ENCODE results near the gene PRSS8.

Gene PRSS8

GRCh38 chr16:31136287-31136662 is 748 bp upstream of the PRSS8 start:
- H3K36me3 ChIP-seq (ENCODE audit: insufficient read depth, low read length), result no peaks in the 10 kb centered on the region
- no peaks in the 10 kb centered on the region for H3F3A ChIP-seq (ENCODE audit: low read depth)
- H3K9me3 ChIP-seq (ENCODE audit: insufficient read depth, low read depth, low read length), result no peaks in the 10 kb centered on the region
- TF ChIP-seq EZH2phosphoT487 (IDR thresholded peaks at IDR 0.05; ENCODE audit: borderline replicate concordance), result no peak
- no peak for TF ChIP-seq CTCF (conservative IDR thresholded peaks at IDR 0.05; ENCODE audit: low read length)
- H3K9me2 ChIP-seq (replicated peaks; ENCODE audit: low read depth, low read length), result no peaks in the 10 kb centered on the region
- H3K4me3 ChIP-seq (ENCODE audit: low read length, poor library complexity, severe bottlenecking), result no peak overlapping the region
- no peak overlapping the region for H3K4me2 ChIP-seq (ENCODE audit: low read depth, low read length, poor library complexity, severe bottlenecking)
- H3K9ac ChIP-seq (ENCODE audit: low read depth, low read length, poor library complexity, severe bottlenecking), result no peak overlapping the region
- peaks cover 2% of the 10 kb centered on the region for H3K4me1 ChIP-seq (ENCODE audit: insufficient read depth, low read length, poor library complexity, severe bottlenecking)
- H4K20me1 ChIP-seq (ENCODE audit: insufficient read depth, low read length, poor library complexity, severe bottlenecking), result no peaks in the 10 kb centered on the region
- no peaks in the 10 kb centered on the region for H3K27me3 ChIP-seq (ENCODE audit: insufficient read depth, low read length, poor library complexity, severe bottlenecking)
- no peak overlapping the region for H2AFZ ChIP-seq (ENCODE audit: low read length)
- H3K79me2 ChIP-seq (ENCODE audit: insufficient read depth, low read length), result no peaks in the 10 kb centered on the region

GRCh38 chr16:31134625-31135534 is 647 bp downstream of the PRSS8 start:
- no peaks in the 10 kb centered on the region for H3K4me1 ChIP-seq (ENCODE audit: insufficient read depth, low read length, poor library complexity, severe bottlenecking)
- no peaks in the 10 kb centered on the region for H3K9me2 ChIP-seq (replicated peaks; ENCODE audit: low read depth, low read length)
- H3K9me3 ChIP-seq (ENCODE audit: insufficient read depth, low read depth, low read length), result no peaks in the 10 kb centered on the region
- no peaks in the 10 kb centered on the region for H3K36me3 ChIP-seq (ENCODE audit: insufficient read depth, low read length)
- H3K79me2 ChIP-seq (ENCODE audit: insufficient read depth, low read length), result no peaks in the 10 kb centered on the region
- TF ChIP-seq EZH2phosphoT487 (IDR thresholded peaks at IDR 0.05; ENCODE audit: borderline replicate concordance) (no peak), CTCF (conservative IDR thresholded peaks at IDR 0.05; ENCODE audit: low read length) (no peak)
- H3K27me3 ChIP-seq (ENCODE audit: insufficient read depth, low read length, poor library complexity, severe bottlenecking), result no peaks in the 10 kb centered on the region
- no peak overlapping the region for H3K4me3 ChIP-seq (ENCODE audit: low read length, poor library complexity, severe bottlenecking)
- H3K4me2 ChIP-seq (ENCODE audit: low read depth, low read length, poor library complexity, severe bottlenecking), result no peak overlapping the region
- H2AFZ ChIP-seq (ENCODE audit: low read length), result no peak overlapping the region
- no peak overlapping the region for H3K9ac ChIP-seq (ENCODE audit: low read depth, low read length, poor library complexity, severe bottlenecking)
- H4K20me1 ChIP-seq (ENCODE audit: insufficient read depth, low read length, poor library complexity, severe bottlenecking), result no peaks in the 10 kb centered on the region
- H3F3A ChIP-seq (ENCODE audit: low read depth), result no peaks in the 10 kb centered on the region

DNA sequence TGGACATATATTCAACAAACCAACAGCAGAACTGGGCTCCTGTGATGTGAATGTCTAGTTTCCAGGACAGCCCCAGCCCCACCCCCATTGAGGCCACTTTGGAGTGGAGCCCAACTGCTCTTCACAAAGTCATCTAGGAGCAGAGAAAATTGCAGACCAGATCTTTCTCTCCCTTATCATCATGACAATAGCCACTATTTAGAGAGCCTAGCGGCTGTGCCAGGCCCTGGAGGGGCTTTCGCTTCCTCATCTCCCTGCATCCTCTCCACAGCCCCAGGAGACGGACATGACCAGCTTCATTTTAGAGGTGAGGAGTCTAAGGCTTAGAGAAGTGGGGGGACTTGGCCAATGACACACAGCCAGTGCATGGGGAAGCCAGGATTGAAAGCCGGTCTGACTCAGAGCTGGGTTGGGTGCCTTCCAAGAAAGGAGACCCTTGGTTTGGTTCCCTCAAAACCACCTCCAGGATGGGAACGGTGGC is 1.4 kb downstream of the PRSS8 start:
- TF ChIP-seq CTCF (conservative IDR thresholded peaks at IDR 0.05; ENCODE audit: low read length) (no peak), EZH2phosphoT487 (IDR thresholded peaks at IDR 0.05; ENCODE audit: borderline replicate concordance) (no peak)
- H3K27me3 ChIP-seq (ENCODE audit: insufficient read depth, low read length, poor library complexity, severe bottlenecking), result no peaks in the 10 kb centered on the region
- no peaks in the 10 kb centered on the region for H3K36me3 ChIP-seq (ENCODE audit: insufficient read depth, low read length)
- H2AFZ ChIP-seq (ENCODE audit: low read length), result no peak overlapping the region
- H3K4me3 ChIP-seq (ENCODE audit: low read length, poor library complexity, severe bottlenecking), result no peak overlapping the region
- H3K9me3 ChIP-seq (ENCODE audit: insufficient read depth, low read depth, low read length), result no peaks in the 10 kb centered on the region
- H3K9me2 ChIP-seq (replicated peaks; ENCODE audit: low read depth, low read length), result no peaks in the 10 kb centered on the region
- no peaks in the 10 kb centered on the region for H4K20me1 ChIP-seq (ENCODE audit: insufficient read depth, low read length, poor library complexity, severe bottlenecking)
- H3F3A ChIP-seq (ENCODE audit: low read depth), result no peaks in the 10 kb centered on the region
- H3K4me1 ChIP-seq (ENCODE audit: insufficient read depth, low read length, poor library complexity, severe bottlenecking), result no peaks in the 10 kb centered on the region
- no peaks in the 10 kb centered on the region for H3K79me2 ChIP-seq (ENCODE audit: insufficient read depth, low read length)
- H3K4me2 ChIP-seq (ENCODE audit: low read depth, low read length, poor library complexity, severe bottlenecking), result no peak overlapping the region
- no peak overlapping the region for H3K9ac ChIP-seq (ENCODE audit: low read depth, low read length, poor library complexity, severe bottlenecking)
